LNCAP (cell line): ENCODE data around the gene CUX1.

Experiments used
- TF ChIP-seq, protein P1 (sequence below): fragments of 450-650 bp; IDR thresholded peaks from 2 replicates; pipeline ENCODE4 v1.5.1; 2017; ENCODE audit warnings: mild to moderate bottlenecking

Gene CUX1

DNA sequence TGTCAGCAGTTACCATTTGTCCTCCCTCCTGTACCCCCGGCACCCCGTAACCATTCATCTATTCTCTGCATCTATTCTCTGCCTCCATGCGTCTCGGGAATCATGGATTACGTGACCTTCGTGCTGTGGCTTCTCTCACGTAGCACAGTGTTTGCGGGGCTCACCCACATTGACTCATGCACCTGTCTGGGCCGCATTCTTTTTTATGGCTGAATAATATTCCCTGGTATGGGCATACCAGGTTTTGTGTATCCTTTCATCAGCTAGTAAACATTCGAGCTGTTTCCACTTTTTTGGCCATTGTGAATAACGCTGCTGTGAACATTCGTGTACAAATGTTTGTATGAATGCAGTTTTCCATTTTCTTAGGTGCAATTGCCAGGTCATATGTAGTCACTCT, 17.7 kb downstream of the CUX1 start:
- TF ChIP-seq, protein P1, sequence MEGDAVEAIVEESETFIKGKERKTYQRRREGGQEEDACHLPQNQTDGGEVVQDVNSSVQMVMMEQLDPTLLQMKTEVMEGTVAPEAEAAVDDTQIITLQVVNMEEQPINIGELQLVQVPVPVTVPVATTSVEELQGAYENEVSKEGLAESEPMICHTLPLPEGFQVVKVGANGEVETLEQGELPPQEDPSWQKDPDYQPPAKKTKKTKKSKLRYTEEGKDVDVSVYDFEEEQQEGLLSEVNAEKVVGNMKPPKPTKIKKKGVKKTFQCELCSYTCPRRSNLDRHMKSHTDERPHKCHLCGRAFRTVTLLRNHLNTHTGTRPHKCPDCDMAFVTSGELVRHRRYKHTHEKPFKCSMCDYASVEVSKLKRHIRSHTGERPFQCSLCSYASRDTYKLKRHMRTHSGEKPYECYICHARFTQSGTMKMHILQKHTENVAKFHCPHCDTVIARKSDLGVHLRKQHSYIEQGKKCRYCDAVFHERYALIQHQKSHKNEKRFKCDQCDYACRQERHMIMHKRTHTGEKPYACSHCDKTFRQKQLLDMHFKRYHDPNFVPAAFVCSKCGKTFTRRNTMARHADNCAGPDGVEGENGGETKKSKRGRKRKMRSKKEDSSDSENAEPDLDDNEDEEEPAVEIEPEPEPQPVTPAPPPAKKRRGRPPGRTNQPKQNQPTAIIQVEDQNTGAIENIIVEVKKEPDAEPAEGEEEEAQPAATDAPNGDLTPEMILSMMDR: no peak

DNA sequence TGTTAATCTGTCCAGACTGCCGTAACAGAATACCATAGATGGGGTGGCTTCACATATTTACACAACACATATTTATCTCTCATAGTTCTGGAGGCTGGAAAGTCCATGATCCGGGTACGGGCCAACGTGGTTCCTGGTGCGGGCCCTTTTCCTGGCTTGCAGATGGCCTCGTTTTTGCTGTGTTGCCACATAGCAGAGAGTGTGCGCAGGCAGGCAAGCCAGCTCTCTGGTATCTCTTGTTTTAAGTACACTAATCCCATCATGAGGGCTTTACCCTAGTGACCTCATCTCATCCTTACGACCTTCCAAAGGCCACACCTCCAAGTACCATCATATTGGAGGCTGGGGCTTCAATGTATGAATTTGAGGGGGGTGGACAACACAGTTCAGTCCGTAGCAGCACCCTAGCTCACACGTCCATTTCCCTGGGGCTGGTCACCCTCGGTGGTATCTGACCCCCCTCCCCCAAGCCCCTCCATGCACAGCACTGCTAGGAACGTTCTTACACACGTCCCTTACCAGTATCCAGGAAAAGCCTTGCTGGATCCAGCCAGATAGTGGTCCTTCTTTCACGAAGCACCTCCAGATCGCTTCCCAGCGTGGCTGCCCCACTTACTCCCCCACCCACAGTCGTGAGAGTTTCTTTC, 21.5 kb downstream of the CUX1 start:
- TF ChIP-seq, protein P1: no peak

DNA sequence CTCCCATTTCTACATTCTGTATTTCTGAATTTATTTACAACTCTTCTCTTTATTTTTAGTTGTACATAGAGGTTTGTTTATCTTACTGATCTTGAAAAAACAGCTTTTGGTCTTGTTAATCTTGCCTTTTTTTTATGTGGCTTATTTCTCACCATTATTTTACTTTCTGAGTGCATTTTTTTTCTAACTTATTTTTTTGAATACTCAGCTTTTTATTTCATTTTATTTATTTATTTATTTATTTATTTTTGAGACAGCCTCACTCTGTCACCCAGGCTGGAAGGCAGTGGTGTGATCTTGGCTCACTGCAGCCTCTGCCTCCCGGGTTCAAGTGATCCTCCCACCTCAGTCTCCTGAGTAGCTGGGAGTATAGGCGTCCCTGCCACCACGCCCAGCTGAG, 23.9 kb downstream of the CUX1 start:
- TF ChIP-seq, protein P1: no peak

DNA sequence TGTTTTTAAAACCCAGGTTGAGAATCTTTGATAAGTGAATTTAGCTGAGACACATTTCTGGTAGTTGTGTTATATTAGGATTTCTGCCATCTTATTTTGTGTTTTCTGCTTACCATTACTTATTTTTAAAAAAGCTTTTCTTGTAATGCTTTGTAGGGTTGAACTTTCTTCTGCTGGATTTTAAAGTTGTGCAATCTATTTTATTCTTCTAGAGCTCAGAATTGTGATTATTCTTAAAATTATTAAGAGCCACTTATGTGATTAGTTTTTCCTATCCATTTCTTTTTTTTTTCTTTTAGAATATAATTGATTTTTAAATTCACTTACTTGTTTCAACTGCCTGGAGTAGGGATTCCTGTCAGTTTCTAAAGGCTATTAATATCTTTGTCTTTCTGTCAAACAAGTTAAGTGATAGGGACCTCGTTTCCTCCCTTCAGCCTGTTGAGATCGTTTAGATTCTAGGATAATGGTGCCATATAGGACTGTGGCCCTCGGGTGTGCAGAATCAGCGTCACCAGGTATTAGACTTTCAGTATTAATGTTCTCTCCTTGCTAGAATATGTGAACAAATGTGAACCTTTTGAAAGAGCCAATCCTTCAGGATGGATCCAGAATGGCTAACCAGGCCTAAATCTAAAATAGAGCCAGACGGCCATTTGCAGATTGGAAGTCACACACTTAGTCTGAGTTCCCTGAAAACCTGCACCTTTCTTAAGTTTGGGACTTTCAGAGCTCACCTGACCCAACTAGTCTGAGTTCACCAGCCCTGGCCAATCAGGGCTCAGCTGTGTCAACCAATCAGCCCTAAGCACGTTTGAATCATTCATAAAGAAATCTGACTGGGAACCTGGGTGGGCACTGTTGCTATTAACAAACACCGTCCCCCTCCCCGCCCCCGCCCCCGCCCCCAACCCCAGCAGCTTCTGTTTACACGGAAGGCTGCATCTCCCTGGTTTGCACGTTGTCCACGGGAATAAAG, 26.2 kb downstream of the CUX1 start:
- TF ChIP-seq, protein P1: no peak

DNA sequence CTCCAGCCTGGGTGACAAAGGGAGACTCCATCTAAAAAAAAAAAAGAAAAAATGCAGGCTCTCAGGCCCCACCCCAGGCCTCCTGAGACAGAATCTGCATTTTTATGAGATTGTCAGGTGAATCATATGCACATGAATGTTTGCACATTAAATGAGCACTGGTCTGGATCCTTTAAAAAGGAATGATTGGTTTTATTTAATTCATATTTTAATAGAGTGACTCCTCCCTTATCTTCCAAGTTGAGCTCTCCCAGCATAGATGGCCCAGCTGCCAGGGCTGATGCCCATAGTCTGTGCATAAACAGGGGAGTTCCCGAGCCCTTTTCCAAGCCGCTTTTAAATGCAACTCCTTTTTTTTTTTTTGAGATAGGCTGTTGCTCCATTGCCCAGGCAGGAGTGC, 28.5 kb downstream of the CUX1 start:
- TF ChIP-seq, protein P1: no peak

DNA sequence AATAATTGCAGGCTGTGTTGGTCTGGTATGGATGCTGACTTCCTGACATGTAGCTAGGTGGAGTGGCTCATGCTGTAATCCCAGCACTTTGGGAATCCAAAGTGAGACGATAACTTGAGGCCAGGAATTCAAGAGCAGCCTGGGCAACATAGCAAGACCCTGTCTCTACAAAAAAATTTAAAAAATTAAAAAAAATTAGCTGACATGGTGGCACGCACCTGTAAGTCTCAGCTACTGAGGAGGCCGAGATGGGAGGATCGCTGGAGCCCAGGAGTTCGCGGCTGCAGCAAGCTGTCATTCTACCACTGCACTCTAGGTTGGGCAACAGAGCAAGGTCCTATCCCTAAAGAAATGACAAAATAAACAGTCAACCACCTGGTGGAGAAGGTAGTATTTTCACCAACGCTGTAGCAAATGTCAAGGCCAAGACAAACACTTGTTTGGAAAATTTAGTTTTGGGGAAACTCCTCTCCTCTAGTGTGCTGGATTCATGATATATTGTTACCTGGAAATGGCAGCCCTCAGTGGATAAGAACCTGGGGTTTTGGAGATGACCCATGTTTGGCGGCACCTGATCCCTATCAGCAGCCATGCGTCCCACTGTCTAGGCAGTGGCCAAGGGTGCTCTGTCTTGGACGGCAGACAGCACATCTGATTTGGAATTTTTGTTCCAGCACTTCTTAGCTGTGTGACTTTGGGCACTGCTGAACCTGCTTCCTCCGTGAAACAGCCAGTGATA, 29.5 kb downstream of the CUX1 start:
- TF ChIP-seq, protein P1: no peak

DNA sequence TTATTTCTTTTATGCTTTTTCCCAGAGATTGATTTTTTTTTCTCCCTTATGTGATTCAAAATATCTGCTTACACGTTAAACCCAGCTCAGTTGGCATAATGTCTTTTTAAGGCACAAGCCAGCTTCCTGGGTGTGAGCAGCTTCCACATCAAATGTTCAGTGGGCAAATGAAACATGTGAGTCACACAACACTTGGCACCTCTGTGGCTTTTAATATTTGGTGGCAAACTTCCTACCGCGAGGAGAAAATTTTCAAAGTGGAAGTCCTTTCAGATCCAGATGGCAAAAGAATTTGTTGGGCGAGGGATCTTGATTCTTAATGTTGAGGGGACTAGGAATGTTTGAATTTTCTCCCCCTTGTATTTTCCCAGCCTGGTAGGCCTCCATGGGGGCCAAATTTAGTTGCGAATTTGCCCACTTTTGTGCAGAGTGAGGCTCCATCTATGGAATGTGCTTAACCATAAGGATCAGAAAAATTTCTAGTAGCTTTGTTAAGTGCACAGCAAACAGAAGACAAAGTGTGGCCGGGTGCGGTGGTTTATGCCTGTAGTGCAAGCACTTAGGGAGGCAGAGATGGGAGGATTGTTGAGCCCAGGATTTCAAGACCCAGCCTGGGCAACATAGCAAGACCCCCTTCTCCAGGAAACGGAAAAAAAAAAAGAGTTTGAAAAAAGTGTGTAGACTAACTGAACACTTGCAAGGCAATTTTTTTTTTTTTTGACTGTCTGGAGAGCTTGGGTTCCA, 31.0 kb downstream of the CUX1 start:
- TF ChIP-seq, protein P1: no peak
